HG03025 (cell line): ENCODE data around the gene SLC17A4.
"Not testable (repeated sequence)": the region's sequence is repeated elsewhere in the genome, so short reads cannot be mapped to it uniquely, and the experiment has no call there.

ENCODE experiments used
- ATAC-seq: cut with Tn5 transposase; IDR thresholded peaks from one replicate; pipeline ENCODE4 v1.9.1; 2021; ENCODE audit warnings: mild to moderate bottlenecking, moderate library complexity; ENCODE audit not compliant: unreplicated experiment, low FRiP score

SLC17A4 gene

DNA sequence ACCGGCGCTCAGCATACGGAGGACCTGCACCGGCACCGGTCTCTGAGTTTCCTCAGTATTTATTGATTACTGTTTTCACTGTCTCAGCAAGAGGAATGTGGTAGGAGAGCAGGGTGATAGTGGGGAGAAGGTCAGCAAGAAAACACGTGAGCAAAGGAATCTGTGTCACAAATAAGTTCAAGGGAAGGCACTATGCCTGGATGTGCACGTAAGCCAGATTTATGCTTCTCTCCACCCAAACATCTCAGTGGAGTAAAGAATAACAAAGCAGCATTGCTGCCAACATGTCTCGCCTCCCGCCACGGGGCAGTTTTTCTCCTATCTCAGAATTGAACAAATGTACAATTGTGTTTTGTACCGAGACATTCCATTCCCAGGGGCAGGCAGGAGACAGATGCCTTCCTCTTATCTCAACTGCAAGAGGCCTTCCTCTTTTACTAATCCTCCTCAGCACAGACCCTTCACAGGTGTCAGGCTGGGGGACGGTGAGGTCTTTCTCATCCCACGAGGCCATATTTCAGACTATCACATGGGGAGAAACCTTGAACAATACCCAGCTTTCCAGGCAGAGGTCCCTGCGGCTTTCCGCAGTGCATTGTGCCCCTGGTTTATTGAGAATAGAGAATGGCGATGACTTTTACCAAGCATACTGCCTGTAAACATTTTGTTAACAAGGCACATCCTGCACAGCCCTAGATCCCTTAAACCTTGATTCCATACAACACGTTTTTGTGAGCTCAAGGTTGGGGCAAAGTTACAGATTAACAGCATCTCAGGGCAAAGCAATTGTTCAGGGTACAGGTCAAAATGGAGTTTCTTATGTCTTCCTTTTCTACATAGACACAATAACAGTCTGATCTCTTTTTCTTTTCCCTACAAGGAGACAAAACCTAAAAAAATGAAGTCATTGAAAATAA, 5.7 kb upstream of the SLC17A4 start:
- ATAC-seq, result not testable (repeated sequence)

DNA sequence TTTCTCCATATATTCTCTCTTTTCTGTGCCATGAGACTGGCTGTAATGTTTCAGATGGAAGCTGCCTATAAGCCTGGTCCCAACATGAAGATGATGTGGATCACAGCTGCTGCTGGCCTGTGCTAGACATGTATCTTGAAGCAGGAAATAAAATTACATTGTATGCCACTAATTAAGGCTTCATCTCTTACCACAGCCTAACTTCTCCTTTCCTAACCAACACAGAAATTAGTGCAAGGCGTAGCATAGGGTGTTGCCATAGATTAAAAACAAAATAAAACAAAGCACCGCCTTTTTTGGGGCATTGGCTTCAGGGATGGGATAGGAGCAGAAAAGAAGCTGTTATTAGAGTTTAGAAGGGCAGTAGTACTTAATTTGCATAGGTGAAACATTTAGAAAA, 4.7 kb upstream of the SLC17A4 start:
- ATAC-seq, result no peak

DNA sequence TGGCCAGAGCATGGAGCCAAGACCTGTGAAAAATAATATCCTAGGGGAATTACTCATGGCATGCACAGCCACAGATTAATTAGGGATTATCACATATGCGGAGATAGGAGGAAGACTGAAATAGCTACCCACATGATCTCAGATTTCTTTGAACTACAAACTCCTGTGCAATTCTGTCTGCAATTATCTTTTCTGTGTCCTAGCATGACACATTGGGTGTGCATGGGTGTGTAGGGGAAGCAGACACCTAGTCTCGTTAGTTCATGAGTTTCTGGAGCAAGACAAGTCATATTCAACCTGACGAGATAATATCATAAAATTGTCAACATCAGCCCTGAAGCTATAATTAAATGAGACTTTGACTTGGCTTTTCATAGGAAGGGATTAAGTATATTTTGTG, 3.6 kb upstream of the SLC17A4 start:
- no peak for ATAC-seq

DNA sequence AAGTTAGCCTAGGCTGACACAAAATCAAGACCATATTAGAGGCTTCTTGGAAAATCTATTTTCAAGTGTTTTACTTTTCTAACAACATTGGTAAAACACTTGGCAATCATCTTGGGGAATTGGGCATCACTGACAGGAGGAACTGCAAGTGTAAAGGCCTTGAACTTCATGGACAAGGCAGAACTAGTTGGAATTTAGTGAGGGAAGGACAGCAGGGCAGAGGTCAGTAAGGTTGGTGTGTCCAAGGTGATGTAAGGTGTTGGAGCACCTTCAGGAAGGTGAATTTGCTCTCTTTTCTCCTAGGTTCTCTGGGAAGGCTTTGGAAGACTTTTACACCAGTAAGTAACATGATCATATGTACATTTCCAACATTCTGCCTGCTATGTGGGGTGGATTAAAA, 1.5 kb upstream of the SLC17A4 start:
- ATAC-seq, result no peak

DNA sequence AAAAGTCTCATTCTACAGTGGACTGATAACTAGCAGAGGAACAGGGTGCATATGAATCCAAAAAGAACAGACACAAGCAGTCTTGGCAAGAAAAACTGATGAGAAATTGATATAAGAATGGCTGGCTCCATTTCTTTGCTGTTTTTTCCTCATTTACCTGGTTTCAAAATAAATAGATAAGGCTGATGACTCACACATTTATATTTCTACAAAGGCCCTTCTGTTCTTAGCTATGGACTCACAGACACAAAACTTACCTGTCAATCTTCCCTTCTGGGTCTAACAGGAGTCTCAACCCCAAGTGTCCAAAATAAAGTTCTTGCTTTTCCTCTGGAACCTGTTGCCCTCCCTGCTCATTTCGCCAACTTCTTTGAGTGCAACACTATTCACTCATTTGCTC, 941 bp downstream of the SLC17A4 start:
- no peak for ATAC-seq

DNA sequence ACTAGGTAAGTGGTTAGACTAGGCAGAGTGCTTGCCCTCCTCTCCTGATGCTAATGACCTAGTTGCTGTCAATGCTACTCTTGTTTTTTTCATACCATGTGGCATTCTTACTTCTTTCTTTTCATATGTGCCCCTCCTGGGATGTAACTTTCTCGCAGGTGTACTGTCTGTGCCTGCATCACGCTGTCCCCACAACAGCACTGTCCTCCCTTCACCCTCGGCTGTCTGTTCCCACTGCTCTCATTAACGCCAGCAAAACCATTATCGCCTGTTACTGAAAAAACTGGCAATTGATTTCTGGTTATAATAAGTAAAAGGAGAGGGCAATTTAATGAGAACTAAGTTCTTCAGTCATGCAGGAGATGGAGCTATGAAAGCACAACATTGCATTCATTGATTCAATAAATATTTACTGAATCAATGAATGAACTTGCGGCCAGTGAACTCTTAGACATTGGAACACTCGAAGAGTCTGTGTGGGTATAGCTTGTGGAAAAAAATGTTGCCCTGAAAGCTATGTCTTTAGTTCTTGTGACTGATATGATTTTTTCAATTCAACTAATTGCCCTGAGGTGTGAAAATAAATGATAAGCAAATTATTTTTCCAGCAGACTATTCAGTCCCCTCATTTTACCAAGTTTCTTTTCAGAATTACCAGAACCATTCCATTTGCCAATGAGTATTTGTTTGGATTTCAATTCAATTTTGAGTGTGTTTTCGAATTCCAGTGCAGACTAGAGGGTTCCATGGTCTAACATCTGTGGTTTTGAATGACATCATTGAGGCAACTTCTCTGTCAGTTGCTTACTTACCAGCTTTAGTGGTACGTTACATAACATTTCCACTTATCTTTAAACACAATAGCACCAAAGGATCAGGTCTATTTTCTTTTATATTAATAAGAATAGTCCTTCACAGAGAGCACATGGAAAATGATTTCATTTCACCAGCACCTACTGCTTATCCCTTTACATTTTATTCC, 2.1 kb downstream of the SLC17A4 start:
- no peak for ATAC-seq

DNA sequence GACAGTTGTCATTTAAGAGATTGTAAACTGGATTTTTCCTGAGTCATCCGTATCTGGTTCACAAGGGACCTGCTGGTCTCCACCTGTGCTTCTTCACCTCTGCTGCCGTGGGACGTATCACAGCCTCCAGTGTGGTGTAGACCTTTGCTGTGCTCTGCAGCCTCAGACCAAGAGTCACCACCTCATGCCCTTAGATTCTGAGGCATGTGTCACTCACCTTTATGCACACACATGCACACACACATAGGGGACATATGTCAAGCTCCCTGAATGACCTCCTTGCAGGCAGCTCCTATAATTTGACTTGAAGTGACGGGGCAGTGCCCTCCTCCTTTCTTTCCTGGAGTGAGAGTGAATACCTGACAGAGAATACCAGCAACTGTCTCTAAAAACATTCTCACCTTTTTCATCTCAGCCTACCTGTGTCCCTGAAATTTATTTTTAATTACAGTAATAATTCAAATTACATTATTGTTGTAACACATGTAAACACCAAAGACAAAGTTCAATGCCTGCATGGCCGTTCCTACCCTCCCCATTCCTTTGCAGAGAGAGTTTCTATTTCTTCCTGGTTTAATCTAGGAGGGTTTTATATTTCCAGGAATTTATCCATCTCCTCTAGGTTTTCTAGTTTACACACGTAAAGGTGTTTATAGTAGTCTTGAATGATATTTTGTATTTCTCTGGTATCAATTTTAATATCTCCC, 3.5 kb downstream of the SLC17A4 start:
- ATAC-seq, result no peak

DNA sequence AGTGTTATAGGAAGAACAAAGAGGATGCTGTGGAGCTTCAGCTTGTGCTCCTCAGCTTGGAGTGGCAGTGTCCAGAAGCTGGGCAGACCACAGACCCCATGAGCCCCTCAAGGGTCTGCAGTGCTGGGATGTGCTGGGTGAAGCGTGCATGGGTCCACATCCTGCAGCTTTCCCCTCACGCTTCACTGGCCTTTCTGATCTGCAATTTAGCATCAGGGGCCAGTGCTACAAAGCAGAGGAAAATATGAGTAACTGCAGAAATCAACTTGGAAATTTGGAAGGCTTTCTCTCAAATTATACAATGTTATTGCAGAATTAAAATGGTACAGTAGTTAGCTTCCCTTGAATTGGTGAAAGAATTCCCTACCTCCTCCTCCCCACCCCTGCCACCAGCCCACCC, 10.1 kb downstream of the SLC17A4 start:
- ATAC-seq, result no peak

DNA sequence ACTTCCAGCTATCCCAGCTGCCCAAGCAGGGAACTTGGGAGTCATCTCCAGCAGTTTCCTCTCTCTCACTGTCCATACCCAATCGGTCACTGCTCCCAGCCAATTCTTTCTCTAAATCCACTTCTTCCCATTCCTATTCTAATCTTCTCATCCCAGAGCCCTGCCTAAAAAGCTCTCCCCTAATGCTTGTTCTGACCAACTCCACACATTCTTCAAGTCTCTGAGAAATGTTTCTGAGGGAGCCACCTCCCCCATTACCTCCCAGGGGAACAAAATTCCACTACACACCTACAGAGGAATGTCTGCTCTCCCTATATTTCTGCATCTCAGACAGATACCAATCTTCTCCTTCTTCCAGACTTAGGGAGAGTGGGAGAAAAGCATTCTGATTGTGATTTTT, 14.0 kb downstream of the SLC17A4 start:
- ATAC-seq, result no peak

DNA sequence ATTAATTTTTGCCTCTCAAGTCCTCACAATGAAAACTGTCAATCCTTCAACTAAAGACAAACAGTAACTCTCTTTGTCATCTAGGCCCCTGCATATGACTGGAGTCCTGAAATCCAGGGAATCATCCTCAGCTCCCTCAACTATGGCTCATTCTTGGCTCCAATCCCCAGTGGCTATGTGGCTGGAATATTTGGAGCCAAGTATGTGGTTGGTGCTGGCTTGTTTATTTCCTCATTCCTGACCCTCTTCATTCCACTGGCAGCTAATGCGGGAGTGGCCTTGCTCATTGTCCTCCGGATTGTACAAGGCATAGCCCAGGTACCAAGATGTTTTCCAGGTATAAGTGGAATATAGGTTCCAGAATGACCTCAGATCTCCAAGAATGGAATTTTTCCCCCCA, 15.4 kb downstream of the SLC17A4 start:
- ATAC-seq, result no peak

DNA sequence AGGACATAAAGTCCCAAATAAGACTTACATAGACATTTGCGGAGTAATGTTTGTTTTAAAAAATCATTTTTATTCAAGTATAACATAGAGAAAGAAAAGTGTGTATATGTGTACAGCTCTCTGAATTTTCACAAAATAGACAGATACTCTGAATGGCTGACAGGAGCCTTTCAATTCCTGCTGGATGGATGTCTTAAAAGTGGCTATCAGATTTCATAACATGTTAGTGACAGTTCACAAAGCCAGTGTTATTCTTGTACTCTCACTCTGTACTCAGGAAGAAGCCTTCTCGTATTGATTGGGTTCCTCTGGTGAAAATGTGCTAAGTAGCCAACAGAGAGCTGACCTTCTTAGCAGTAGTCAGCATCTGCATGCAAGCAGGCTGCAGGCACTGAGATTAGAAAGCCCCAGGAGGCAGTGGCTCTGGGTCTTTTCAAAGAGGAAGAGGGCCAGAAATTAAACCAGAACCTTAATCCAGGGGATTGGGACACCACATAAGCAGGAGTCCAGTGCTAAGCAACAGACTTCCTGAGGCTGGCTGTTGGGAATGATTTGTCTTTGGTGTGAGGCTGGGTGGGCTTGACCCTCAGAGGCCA, 19.7 kb downstream of the SLC17A4 start:
- no peak for ATAC-seq

DNA sequence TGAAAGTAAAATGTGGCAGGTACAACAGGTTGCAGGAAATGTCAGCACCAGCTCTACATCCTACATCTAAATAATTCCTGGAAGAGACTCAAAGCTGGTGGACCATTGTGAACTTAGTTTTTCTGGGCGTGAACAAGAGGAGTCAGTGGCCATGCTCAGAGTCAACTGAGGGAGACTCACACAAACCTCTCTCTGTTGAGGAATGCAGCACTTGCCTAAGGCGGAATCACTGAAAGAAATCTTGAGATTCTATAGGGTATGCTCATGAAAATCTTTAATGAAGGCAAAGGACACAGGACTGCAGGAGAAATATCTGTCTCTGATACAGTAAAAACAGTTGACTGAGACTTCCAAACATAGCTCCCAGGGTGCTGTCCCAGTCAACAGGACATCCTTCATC, 22.5 kb downstream of the SLC17A4 start:
- ATAC-seq, result no peak

DNA sequence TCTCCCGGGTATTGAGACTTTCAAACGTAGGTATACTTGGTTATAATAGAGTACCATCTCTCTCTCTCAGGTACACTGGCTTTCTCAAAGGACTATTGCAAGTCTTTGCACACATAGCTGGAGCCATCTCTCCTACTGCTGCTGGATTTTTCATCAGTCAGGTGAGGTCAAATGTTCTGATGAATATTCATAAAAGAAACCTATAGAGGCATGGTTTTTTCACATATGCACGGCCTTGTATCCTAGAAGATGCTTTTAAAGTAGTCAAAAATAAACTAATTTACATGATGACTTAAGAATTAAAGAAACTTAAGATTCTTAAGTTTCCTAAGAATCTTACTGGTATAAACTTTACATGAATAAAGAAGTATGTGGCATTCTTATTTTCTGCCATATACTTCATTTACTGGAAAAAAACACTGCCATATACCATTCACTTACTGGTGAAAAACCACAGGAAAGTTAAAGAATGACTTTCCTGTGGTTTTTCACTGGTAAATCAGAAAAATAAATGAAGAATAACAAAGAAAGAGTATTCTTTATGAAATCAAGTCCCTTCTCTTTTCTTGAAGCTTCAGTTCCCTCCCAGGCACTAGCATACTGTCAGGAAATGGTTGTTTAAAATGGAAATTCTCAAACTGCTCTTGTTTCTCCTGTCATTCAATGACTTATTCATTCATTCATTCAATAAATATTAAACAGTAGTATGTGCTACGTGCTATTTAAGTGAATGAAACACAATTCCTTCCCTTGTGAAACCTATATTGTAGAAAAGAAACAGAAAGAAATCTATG, 23.5 kb downstream of the SLC17A4 start:
- no peak for ATAC-seq

DNA sequence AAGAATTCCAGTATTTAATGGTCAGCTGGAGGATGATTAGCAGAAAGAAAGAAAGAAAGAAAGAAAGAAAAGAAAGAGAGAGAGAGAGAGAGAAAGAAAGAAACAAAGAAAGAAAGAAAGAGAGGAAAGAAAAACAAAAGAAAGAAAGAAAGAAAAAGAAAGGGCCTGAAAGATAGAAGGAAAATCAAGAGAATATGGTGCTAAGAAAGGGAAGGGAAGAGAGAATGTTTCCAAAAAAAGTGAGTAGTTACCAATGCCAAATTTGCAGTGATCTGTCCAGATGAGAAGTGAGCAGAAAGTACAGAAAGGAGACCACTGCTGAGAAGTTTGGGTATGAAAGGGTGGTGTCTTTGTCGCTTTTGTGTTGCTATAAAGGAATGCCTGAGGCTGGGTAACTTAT, 26.6 kb downstream of the SLC17A4 start:
- ATAC-seq, result no peak

DNA sequence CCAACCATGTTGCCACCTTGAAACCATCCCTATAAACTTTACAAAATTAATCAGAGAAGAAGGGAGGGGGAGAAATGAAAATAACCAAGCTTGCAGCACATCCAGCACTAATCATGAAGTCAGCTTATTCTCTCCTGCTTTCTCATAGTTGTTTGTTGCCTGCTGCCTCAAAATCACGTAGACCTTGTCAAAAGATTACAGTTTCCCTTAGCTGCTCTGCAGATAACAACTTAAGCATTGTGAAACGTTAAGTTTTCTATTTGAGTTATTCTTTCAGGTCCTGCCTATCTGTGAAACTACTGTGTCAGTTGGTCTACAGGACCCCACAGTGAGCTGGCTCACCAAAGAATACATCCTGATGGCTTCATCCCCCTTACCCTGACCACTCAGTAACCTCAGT, 32.9 kb downstream of the SLC17A4 start:
- ATAC-seq, result no peak

DNA sequence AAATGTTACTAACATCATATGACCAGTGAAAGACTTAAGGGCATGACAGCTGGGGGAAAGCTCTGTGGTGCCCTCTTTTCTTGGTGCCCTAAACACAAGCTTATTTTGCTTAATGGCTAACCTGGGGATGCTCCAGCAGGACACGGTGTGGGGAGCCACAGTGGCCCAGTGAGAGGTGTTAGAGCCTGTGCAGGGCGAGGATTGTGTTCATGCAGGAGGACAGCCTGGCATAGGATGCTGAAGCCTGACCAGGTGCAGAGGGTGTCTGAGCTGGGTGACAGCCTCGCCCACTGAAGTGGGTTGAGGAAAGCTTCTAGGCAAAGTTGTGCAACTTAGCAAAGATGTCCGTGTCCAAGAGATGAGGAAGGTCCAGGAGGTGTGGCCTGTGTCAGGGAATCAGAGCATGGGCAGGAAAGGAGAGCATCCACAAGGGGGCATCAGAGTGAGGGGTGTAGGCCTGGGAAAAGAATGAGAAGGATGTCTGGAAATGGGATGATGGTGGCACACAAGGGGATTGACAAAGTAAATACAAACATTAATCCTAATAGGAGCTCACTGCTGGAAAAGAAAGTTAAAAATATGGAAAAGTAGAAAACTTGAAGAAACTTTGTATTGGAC, 33.9 kb downstream of the SLC17A4 start:
- ATAC-seq, result no peak

DNA sequence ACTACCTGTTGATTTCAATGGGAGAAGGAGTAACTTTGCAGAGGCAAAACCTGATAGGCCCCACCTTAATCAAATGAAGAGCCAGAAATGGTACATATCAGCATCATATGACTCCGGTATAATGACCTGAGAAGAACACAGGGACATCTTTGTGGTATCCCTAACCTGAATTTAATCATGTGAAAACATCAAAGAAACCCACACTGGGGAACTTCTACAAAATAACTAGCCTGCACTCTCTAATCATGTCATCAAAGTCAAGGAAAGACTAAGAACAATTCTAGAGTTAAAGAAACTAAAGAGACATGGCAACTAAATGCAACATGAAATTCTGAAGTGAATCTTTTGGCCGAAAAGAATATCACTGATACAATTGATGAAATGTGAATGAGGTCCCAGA, 34.9 kb downstream of the SLC17A4 start:
- ATAC-seq, result no peak

DNA sequence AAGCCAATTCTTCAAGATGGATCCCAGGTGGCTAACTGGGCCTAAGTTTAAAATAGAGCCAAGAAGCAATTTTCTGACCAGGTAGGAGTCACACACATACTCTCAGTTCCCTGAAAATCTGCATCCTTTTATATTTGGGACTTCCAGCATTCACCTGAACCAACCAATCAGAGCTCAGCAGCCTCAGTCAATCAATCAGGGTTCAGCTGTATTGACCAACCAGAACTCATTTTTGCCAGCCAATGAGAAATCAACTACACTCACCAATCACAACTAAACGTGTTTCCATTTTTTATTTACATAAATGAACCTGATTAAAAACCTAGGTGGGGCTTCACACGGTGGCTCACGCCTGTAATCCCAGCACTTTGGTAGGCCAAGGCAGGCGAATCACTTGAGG, 37.5 kb downstream of the SLC17A4 start:
- ATAC-seq, result no peak

DNA sequence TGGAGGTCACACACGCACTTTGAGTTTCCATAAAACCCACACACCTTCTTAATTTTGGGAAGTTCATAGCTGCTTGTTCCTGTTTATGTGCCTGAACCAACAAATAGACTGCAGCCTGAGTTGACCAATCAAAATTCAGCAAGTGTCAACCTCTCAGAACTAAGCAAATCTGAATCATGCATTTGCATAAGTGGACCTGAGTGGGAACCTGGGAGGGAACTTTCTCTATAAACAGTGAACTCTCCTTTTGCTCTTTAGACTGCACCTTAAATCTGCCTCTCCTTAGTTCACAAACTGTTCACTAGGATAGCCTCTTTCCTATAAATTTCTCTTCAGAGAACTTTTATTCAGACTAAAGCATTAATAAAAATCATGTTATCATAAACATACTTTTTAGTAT, 39.4 kb downstream of the SLC17A4 start:
- ATAC-seq, result no peak
